GM06990 (cell line): ENCODE measurements around the gene IL17RE.

ENCODE experiments used
- DNase-seq: peaks from one replicate; pipeline ENCODE4 v3.0.0-alpha.2; 2011; ENCODE audit not compliant: insufficient read length; ENCODE audit errors: extremely low read depth
- H3K27me3 ChIP-seq: replicated peaks from 2 replicates; pipeline ENCODE4 v1.6.0; 2011; ENCODE audit warnings: low read length; ENCODE audit not compliant: control insufficient read depth, insufficient read depth
- H3K36me3 ChIP-seq: 2 replicates; pipeline ENCODE4 v1.5.1; 2011; ENCODE audit warnings: low read length; ENCODE audit not compliant: control insufficient read depth, insufficient read depth
- H3K4me3 ChIP-seq: replicated peaks from 2 replicates; pipeline ENCODE4 v1.5.1; 2011; ENCODE audit warnings: low read depth, mild to moderate bottlenecking, control low read depth, low read length
- CTCF ChIP-seq: IDR thresholded peaks from 2 replicates; pipeline ENCODE4 v1.5.1; 2011; ENCODE audit warnings: low read length, control low read depth, mild to moderate bottlenecking, inconsistent platforms; ENCODE audit not compliant: insufficient read depth, poor library complexity, severe bottlenecking

The IL17RE gene

GRCh38 chr3:9945358-9945757 lies 42.7 kb downstream of the IL17RE start:
- Histone ChIP-seq H3K27me3 (no peaks in the 10 kb centered on the region), H3K36me3 (peaks cover 43% of the 10 kb centered on the region), H3K4me3 (no peak overlapping the region)
- TF ChIP-seq CTCF = no peak
- no peak for DNase-seq

GRCh38 chr3:9946112-9947024 lies 43.7 kb downstream of the IL17RE start:
- no peak for DNase-seq

GRCh38 chr3:9947025-9947995 lies 44.7 kb downstream of the IL17RE start:
- peaks cover 38% of the 10 kb centered on the region for H3K36me3 ChIP-seq
- H3K4me3 ChIP-seq = no peak overlapping the region
- TF ChIP-seq CTCF = no peak
- no peak for DNase-seq
- H3K27me3 ChIP-seq = no peaks in the 10 kb centered on the region

More at GRCh38 chr3:9946112-9947024, 43.7 kb downstream of the IL17RE start:
- Histone ChIP-seq H3K27me3 (no peaks in the 10 kb centered on the region), H3K36me3 (peaks cover 39% of the 10 kb centered on the region), H3K4me3 (no peak overlapping the region)
- TF ChIP-seq CTCF = no peak

- Histone ChIP-seq H3K4me3 (no peak overlapping the region), H3K27me3 (no peaks in the 10 kb centered on the region), H3K36me3 (peaks cover 29% of the 10 kb centered on the region)
- TF ChIP-seq CTCF = no peak
- DNase-seq = no peak
Observed at GRCh38 chr3:9948586-9948985, 45.9 kb downstream of the IL17RE start.

GRCh38 chr3:9949115-9949514 lies 46.5 kb downstream of the IL17RE start:
- Histone ChIP-seq H3K27me3 (no peaks in the 10 kb centered on the region), H3K4me3 (no peak overlapping the region), H3K36me3 (peaks cover 25% of the 10 kb centered on the region)
- DNase-seq = no peak
- TF ChIP-seq CTCF = no peak
